ENCODE results near the gene OSTM1. TPM values are rescaled to one million over a fixed set of nuclear protein-coding genes. Genes with fewer than 3 reads are reported as not detected.

Gene OSTM1
- total and polyA plus RNA-seq, 4 donors: 18.1 to 64.3 (median 25.9) TPM

DNA sequence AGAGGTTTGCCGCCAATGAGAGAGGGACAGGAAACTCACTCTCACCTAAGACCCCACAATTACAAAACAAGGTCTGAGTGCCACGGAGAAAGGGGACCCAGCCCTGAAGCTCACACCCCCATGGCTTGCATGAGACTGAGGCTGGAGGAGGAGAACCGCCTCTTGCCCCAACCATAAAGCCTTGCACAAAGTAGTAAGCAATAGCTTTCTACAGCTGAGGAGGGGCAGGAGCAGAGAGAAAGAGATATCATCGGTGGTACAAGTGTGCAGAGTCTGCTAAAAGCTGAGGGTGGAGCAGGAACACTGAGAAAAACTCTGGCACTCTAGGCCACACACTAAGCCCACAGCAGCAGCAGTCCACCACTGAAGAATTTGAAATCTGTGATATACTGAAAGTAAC, 37.7 kb downstream of the OSTM1 start:
- Histone ChIP-seq H3K27ac (ENCODE audit: low read depth in 1 of 2, low read length in 1 of 2) (no peak overlapping the region), H3K4me1 (ENCODE audit: control insufficient read depth in 5 of 5, insufficient read depth in 5 of 5, low read length in 5 of 5) (no peaks in the 10 kb centered on the region), H3K4me3 (no peak overlapping the region), H3K36me3 (ENCODE audit: control insufficient read depth in 4 of 4, insufficient read depth in 4 of 4, low read length in 4 of 4) (peaks cover 0 to 20% (median 4%) of the 10 kb centered on the region in 4 donors), H3K27me3 (ENCODE audit: control insufficient read depth in 3 of 3, insufficient read depth in 3 of 3, low read length in 2 of 3) (no peaks in the 10 kb centered on the region), H3K9ac (ENCODE audit: insufficient read depth in 1 of 2, low read length in 2 of 2) (no peak overlapping the region), H3K9me3 (ENCODE audit: control insufficient read depth in 4 of 4, insufficient read depth in 3 of 4, low read length in 3 of 4) (no peaks in the 10 kb centered on the region)
- TF ChIP-seq CTCF (IDR thresholded peaks at IDR 0.05; ENCODE audit: control extremely low read depth, extremely low read depth): no peak
- no peak for DNase-seq
- ATAC-seq (ENCODE audit: insufficient read depth, low FRiP score): no peak
- WGBS, 2 donors: 91 to 98% methylated on average over 4 of the region's 4 CpGs

DNA sequence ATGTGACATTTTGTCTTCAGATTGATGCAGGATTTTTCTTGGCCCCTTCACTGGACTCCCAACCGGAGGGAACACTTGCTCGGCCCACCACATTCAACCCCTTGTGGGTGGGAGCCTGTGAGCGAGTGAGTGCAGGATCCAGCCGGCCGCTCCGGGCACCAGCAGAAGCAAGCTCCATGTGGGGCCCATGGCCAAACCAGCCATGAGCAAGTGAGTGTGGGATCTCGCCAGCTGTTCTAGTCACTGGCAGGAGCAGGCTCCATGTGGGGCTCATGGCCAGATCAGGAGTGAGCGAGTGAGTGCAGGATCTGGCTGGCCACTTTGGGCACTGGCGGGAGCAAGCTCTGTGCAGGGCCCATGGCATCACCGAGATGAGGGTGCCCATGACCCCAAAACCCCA, 42.6 kb downstream of the OSTM1 start:
- no peak for ATAC-seq (ENCODE audit: insufficient read depth, low FRiP score)
- Histone ChIP-seq H3K27ac (ENCODE audit: low read depth in 1 of 2, low read length in 1 of 2) (no peak overlapping the region), H3K36me3 (ENCODE audit: control insufficient read depth in 4 of 4, insufficient read depth in 4 of 4, low read length in 4 of 4) (peaks cover 0 to 9% (median 0%) of the 10 kb centered on the region in 4 donors), H3K27me3 (ENCODE audit: control insufficient read depth in 3 of 3, insufficient read depth in 3 of 3, low read length in 2 of 3) (no peaks in the 10 kb centered on the region), H3K4me1 (ENCODE audit: control insufficient read depth in 5 of 5, insufficient read depth in 5 of 5, low read length in 5 of 5) (no peaks in the 10 kb centered on the region), H3K4me3 (no peak overlapping the region), H3K9me3 (ENCODE audit: control insufficient read depth in 4 of 4, insufficient read depth in 3 of 4, low read length in 3 of 4) (no peaks in the 10 kb centered on the region), H3K9ac (ENCODE audit: insufficient read depth in 1 of 2, low read length in 2 of 2) (no peak overlapping the region)
- TF ChIP-seq CTCF (IDR thresholded peaks at IDR 0.05; ENCODE audit: control extremely low read depth, extremely low read depth): no peak
- DNase-seq: no peak
- WGBS, 2 donors: 97 to 98% methylated on average over 10 of the region's 10 CpGs

DNA sequence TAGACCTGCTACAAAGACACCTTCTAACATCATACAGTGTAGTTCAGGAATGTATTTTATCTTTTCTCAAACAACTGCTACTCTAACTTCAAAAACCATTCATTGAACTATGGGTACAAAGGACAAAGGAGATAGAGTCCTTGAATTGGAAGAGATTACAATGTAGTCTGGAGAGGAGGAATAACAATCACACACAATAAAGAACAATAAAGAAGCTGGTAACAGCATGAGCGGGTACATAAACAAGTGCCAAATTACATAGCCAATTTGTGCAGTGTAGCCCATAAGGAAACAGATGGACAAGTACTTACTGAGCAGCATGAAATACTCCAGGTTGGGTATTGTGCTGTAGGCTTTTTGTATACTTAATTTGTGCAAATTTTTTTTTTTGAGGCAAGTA, 44.3 kb downstream of the OSTM1 start:
- H3K36me3 ChIP-seq (ENCODE audit: control insufficient read depth in 4 of 4, insufficient read depth in 4 of 4, low read length in 4 of 4): peaks cover 0 to 2% (median 0%) of the 10 kb centered on the region in 4 donors
- no peak overlapping the region for H3K9ac ChIP-seq (ENCODE audit: insufficient read depth in 1 of 2, low read length in 2 of 2)
- 96% methylated on average over 1 of the region's 1 CpG for WGBS, 2 donors
- H3K4me1 ChIP-seq (ENCODE audit: control insufficient read depth in 5 of 5, insufficient read depth in 5 of 5, low read length in 5 of 5): no peaks in the 10 kb centered on the region
- no peaks in the 10 kb centered on the region for H3K9me3 ChIP-seq (ENCODE audit: control insufficient read depth in 4 of 4, insufficient read depth in 3 of 4, low read length in 3 of 4)
- ATAC-seq (ENCODE audit: insufficient read depth, low FRiP score) (no peak), DNase-seq (no peak)
- no peak for TF ChIP-seq CTCF (IDR thresholded peaks at IDR 0.05; ENCODE audit: control extremely low read depth, extremely low read depth)
- H3K27ac ChIP-seq (ENCODE audit: low read depth in 1 of 2, low read length in 1 of 2): no peak overlapping the region
- H3K27me3 ChIP-seq (ENCODE audit: control insufficient read depth in 3 of 3, insufficient read depth in 3 of 3, low read length in 2 of 3): no peaks in the 10 kb centered on the region
- no peak overlapping the region for H3K4me3 ChIP-seq

DNA sequence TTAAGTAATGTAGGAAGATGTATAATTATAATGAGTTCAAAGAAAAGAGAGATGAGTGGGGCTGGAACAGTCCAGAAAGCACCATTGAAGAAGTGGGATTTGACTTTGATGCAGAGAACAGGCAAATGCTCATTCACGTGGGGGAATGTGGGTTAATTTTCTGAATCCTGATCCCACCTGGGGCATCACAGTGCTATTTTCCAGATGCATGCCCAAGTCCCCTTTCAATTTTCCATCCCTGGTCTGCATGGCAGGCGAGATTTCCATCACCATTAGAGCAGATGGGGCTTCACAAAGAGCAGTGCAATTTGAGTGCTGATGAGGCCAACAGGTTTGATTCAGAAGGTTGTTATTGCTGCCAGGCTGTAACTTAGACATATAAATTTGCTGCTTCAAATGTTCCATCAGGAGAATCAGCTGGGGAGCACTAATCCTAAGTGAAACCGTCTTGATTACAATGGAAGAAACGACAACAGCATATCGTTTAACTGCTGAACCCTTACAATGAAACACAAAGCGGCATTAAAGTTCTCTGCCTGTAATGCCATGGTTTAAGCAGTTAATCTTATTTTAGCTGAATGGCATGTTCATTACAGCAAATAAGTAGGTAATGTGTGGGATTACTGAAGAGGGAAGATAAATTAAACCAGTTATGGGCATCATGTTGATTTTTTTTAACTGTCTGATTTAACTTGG, 45.2 kb downstream of the OSTM1 start:
- Histone ChIP-seq H3K4me3 (no peak overlapping the region), H3K36me3 (ENCODE audit: control insufficient read depth in 4 of 4, insufficient read depth in 4 of 4, low read length in 4 of 4) (peaks cover 0 to 1% (median 0%) of the 10 kb centered on the region in 4 donors), H3K9me3 (ENCODE audit: control insufficient read depth in 4 of 4, insufficient read depth in 3 of 4, low read length in 3 of 4) (no peaks in the 10 kb centered on the region), H3K4me1 (ENCODE audit: control insufficient read depth in 5 of 5, insufficient read depth in 5 of 5, low read length in 5 of 5) (no peaks in the 10 kb centered on the region), H3K9ac (ENCODE audit: insufficient read depth in 1 of 2, low read length in 2 of 2) (no peak overlapping the region), H3K27me3 (ENCODE audit: control insufficient read depth in 3 of 3, insufficient read depth in 3 of 3, low read length in 2 of 3) (no peaks in the 10 kb centered on the region), H3K27ac (ENCODE audit: low read depth in 1 of 2, low read length in 1 of 2) (no peak overlapping the region)
- ATAC-seq (ENCODE audit: insufficient read depth, low FRiP score) (no peak), DNase-seq (no peak)
- WGBS, 2 donors: 91 to 93% methylated on average over 6 of the region's 6 CpGs
- TF ChIP-seq CTCF (IDR thresholded peaks at IDR 0.05; ENCODE audit: control extremely low read depth, extremely low read depth): no peak
